Kidney epithelial cell (primary cell): ENCODE measurements around the gene UNCX. TPM values are rescaled to one million over a fixed set of nuclear protein-coding genes. Genes with fewer than 3 reads are reported as not detected.

ENCODE experiments used
- DNase-seq: peaks from one replicate; pipeline ENCODE4 v3.0.0-alpha.2; 2010; ENCODE audit warnings: low read depth
- H3K27me3 ChIP-seq: 2 replicates; pipeline ENCODE4 v1.6.0; 2011; ENCODE audit warnings: low read length; ENCODE audit not compliant: control insufficient read depth, insufficient read depth
- H3K36me3 ChIP-seq: 2 replicates; pipeline ENCODE4 v1.5.1; 2011; ENCODE audit warnings: low read length; ENCODE audit not compliant: control insufficient read depth, insufficient read depth
- H3K4me3 ChIP-seq: 2 replicates; pipeline ENCODE4 v1.5.1; 2011; ENCODE audit warnings: low read depth, mild to moderate bottlenecking, control low read depth, low read length
- total RNA-seq: library from RNA; depleted of rRNA; stranded (reverse); fragments of >200 nt; gene quantifications from 2 replicates; pipeline ENCODE4 v1.2.3, GENCODE V29; 2015
- TF ChIP-seq, protein P1 (sequence below): IDR thresholded peaks from 2 replicates; pipeline ENCODE4 v1.5.1; 2011; ENCODE audit warnings: mild to moderate bottlenecking, moderate library complexity, low read length, control low read depth, inconsistent platforms; ENCODE audit not compliant: insufficient read depth, poor library complexity, severe bottlenecking

UNCX gene
- total RNA-seq, 1 donor from 2014 or later, result 1.6 TPM

DNA sequence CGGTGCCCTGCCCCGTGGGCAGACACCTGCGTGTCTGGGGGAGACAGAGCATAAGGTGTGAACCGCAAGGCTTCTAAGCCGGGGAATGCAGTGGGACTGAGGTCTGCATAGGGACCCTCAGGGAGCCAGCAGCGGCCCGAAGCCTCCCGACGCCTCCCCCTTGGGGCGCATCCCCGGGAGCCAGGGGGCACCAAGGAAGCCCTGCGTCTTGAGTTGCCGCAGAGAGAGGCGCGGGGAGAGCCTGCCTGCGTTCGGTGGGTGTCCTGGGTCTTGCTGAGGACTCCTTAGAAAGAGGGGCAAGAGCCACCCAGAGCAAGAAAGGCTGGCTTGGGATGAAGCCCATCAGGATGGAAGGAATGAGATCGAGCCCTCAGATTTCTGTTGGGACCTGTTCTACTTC lies 18.2 kb upstream of the UNCX start:
- TF ChIP-seq, protein P1, sequence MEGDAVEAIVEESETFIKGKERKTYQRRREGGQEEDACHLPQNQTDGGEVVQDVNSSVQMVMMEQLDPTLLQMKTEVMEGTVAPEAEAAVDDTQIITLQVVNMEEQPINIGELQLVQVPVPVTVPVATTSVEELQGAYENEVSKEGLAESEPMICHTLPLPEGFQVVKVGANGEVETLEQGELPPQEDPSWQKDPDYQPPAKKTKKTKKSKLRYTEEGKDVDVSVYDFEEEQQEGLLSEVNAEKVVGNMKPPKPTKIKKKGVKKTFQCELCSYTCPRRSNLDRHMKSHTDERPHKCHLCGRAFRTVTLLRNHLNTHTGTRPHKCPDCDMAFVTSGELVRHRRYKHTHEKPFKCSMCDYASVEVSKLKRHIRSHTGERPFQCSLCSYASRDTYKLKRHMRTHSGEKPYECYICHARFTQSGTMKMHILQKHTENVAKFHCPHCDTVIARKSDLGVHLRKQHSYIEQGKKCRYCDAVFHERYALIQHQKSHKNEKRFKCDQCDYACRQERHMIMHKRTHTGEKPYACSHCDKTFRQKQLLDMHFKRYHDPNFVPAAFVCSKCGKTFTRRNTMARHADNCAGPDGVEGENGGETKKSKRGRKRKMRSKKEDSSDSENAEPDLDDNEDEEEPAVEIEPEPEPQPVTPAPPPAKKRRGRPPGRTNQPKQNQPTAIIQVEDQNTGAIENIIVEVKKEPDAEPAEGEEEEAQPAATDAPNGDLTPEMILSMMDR, result no peak
- H3K27me3 ChIP-seq, result peaks cover 32% of the 10 kb centered on the region

DNA sequence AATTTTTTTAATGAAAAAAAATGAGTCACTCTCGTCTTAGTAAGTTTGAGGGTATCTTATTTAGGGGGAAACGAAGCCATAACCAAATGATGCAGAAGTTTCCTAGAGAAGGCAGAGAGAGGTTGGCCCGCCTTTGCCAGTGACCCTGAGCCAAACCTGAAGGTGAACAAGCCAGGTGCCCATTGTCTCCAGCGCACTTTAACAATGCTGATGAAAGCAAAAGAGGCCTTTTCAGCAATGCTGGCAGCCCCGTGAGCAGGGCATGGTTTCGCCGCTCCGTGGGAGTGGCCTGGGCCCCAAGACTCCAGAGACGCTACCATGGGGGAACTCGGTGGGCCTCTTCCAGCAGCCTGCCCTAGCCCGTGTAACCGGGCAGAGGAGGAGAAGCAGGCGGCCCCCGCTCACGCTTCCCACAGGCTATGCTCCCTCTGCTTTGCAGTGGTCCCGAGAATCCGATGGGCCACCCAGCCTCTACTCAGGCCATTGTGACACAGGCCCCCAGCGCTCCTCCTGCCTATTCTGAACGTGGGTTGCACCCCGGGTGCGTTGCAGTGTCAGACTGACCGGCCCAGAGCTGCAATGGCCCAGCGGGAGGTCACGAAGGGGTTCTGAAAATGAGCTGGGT lies 14.0 kb upstream of the UNCX start:
- TF ChIP-seq, protein P1, result no peak
- Histone ChIP-seq H3K36me3 (no peaks in the 10 kb centered on the region), H3K27me3 (peaks cover 37% of the 10 kb centered on the region), H3K4me3 (no peak overlapping the region)
- DNase-seq, result no peak

More for the DNA sequence above, 18.2 kb upstream of the UNCX start:
- Histone ChIP-seq H3K4me3 (no peak overlapping the region), H3K36me3 (no peaks in the 10 kb centered on the region)
- DNase-seq, result no peak

DNA sequence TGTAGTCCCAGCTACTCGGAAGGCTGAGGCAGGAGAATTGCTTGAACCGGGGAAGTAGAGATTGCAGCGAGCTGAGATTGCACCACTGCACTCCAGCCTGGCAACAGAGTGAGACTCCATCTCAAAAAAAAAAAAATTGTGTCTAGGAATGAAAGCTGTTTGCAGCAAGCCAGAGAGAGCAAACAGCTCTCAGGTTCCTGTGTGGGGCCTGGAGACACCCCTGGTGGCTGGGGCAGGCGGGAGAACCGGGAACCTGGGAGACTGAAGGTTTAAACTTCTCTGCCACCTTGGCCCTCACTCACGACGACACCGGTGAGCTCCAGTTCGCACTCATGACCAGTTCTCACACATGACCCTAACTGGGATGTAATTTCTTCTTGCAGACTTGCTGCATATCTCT lies 13.2 kb upstream of the UNCX start:
- peaks cover 45% of the 10 kb centered on the region for H3K27me3 ChIP-seq
- TF ChIP-seq, protein P1, result no peak
- no peak for DNase-seq

DNA sequence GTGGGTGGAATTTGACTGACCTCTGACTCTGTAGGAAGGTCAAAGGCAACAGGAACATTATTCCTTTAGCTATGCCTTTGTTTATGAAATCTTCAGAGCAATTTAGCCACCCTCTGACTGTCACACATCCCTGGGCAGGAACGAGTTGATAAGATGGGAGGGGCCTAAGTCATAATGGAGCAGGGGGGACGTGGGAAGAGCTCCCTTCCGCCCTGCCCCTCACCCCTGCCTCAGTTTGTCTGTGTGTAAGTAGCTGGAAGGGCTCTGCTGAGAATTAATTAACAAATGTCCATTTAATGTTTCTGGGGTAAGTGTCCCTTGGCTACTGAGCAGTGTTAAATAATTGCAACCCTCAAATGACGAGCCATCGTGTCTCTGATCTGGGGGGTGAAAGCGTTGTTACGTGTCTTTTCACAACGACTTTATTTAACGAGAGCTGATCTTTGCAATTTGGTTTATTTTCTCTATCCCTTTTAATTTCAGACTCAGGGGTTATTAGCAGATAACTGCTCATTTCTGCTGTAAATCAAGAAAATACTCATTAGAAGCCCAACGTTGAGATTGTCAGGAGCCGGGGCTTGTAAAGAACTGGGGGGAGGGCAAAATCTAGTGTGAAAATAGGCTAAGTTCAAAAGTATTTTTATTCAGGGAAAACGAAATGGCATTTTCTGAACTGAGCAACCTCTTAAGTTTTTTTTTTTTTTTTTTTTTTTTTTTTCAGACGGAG lies 12.5 kb upstream of the UNCX start:
- Histone ChIP-seq H3K4me3 (no peak overlapping the region), H3K36me3 (no peaks in the 10 kb centered on the region), H3K27me3 (peaks cover 52% of the 10 kb centered on the region)
- DNase-seq, result no peak
- TF ChIP-seq, protein P1, result no peak

More for the DNA sequence above, 13.2 kb upstream of the UNCX start:
- Histone ChIP-seq H3K36me3 (no peaks in the 10 kb centered on the region), H3K4me3 (no peak overlapping the region)

DNA sequence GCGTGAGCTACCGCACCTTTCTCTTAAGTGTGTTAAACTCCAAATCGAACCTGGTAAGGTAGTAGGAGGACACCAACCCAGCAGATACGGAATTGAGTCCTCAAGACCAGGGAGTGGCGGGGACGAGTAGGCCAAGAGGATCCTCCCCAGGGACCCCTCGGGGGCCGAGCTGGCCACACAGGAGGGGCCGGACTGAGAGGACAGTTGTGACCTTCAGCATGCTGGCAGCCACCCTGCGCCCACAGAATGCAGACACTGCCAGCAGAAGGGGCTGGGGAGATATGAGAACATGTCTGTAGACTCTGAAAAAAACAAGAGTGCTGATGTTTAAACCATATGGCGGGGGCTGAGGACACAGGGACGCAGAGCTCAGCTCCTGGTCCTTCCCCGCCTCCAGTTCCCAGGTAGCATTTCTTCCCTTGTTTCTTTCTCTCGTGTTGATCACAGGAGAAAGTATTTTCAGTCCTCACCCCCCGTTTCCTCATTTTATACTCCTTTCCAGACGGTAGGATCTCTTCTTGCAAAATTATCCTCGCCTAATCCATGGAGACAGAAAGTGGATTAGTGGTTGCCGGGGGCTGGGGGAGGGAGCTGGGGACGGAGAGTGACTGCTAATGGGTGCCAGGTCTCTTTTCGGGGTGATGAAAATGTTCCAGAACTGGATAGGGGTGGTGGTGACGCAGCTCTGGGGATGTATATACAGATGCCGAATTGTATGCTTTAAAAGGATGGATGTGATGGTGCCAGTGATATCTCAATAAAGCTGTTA lies 11.5 kb upstream of the UNCX start:
- Histone ChIP-seq H3K27me3 (peaks cover 62% of the 10 kb centered on the region), H3K4me3 (no peak overlapping the region), H3K36me3 (no peaks in the 10 kb centered on the region)
- TF ChIP-seq, protein P1, result no peak
- no peak for DNase-seq
